ENCODE results near the gene IPO9. TPM values are rescaled to one million over a fixed set of nuclear protein-coding genes. Genes with fewer than 3 reads are reported as not detected.

The IPO9 gene
- total RNA-seq, 4 donors from 2014 or later, result 10.1 to 17.2 (median 12.3) TPM

- peaks cover 0 to 68% (median 20%) of the 10 kb centered on the region in 3 donors for H3K36me3 ChIP-seq
These were observed 45.9 kb upstream of the IPO9 start for GRCh38 chr1:201783058-201783457.

DNA sequence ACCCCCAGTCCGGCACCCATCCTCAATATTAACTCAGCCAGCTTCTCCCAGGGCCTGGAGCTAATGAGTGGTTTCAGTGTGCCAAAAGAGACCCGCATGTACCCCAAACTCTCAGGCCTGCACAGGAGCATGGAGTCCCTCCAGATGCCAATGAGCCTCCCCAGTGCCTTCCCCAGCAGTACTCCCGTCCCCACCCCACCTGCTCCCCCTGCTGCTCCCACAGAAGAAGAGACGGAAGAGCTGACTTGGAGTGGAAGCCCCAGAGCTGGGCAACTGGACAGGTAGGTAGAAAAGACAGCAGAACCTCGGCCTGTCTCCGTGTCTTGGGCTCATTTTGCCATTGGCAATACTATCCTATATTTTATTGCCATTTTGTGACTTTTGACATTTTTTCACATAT is 45.4 kb upstream of the IPO9 start:
- Histone ChIP-seq H3K27me3 (no peaks in the 10 kb centered on the region), H3K4me1 (peaks cover 0 to 66% (median 33%) of the 10 kb centered on the region in 3 donors), H3K36me3 (peaks cover 2 to 73% (median 25%) of the 10 kb centered on the region in 3 donors), H3K27ac (no peak overlapping the region), H3K4me3 (no peak overlapping the region), H3K9me3 (no peaks in the 10 kb centered on the region)
- intact Hi-C loops (cut with DNase I), result no loop called here
- WGBS, 2 donors, result 82 to 94% methylated on average over 5 of the region's 6 CpGs
- TF ChIP-seq, protein P1, sequence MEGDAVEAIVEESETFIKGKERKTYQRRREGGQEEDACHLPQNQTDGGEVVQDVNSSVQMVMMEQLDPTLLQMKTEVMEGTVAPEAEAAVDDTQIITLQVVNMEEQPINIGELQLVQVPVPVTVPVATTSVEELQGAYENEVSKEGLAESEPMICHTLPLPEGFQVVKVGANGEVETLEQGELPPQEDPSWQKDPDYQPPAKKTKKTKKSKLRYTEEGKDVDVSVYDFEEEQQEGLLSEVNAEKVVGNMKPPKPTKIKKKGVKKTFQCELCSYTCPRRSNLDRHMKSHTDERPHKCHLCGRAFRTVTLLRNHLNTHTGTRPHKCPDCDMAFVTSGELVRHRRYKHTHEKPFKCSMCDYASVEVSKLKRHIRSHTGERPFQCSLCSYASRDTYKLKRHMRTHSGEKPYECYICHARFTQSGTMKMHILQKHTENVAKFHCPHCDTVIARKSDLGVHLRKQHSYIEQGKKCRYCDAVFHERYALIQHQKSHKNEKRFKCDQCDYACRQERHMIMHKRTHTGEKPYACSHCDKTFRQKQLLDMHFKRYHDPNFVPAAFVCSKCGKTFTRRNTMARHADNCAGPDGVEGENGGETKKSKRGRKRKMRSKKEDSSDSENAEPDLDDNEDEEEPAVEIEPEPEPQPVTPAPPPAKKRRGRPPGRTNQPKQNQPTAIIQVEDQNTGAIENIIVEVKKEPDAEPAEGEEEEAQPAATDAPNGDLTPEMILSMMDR (IDR thresholded peaks at IDR 0.05), result no peak
- TF ChIP-seq POLR2A (IDR thresholded peaks at IDR 0.05), result no peak
- no peak for DNase-seq

More at GRCh38 chr1:201783058-201783457, 45.9 kb upstream of the IPO9 start:
- no peak for DNase-seq
- peaks cover 0 to 71% (median 36%) of the 10 kb centered on the region in 3 donors for H3K4me1 ChIP-seq
- H3K9me3 ChIP-seq, result no peaks in the 10 kb centered on the region
- no peak overlapping the region for H3K4me3 ChIP-seq
- 78 to 79% methylated on average over 2 of the region's 2 CpGs for WGBS, 2 donors
- H3K27ac ChIP-seq, result no peak overlapping the region
- no peaks in the 10 kb centered on the region for H3K27me3 ChIP-seq
- TF ChIP-seq POLR2A (IDR thresholded peaks at IDR 0.05), result no peak
- TF ChIP-seq, protein P1 (IDR thresholded peaks at IDR 0.05), result no peak
- intact Hi-C loops (cut with DNase I), result no loop called here

GRCh38 chr1:201785291-201785690 is 43.7 kb upstream of the IPO9 start:
- no peak for DNase-seq
- H3K9me3 ChIP-seq, result no peaks in the 10 kb centered on the region
- H3K27ac ChIP-seq, result peak overlapping the region in 3 of 4 donors; percentile 17 to 40 (median 31)
- 39 to 43% methylated on average over 2 of the region's 2 CpGs for WGBS, 2 donors
- peaks cover 0 to 63% (median 41%) of the 10 kb centered on the region in 3 donors for H3K4me1 ChIP-seq
- H3K36me3 ChIP-seq, result peaks cover 4 to 87% (median 26%) of the 10 kb centered on the region in 3 donors
- no peak overlapping the region for H3K4me3 ChIP-seq
- TF ChIP-seq, protein P1 (IDR thresholded peaks at IDR 0.05), result no peak
- no peak for TF ChIP-seq POLR2A (IDR thresholded peaks at IDR 0.05)
- intact Hi-C loops (cut with DNase I), result no loop called here
- no peaks in the 10 kb centered on the region for H3K27me3 ChIP-seq

- Histone ChIP-seq H3K9me3 (no peaks in the 10 kb centered on the region), H3K27ac (peak overlapping the region; percentile 35 to 77 (median 52)), H3K27me3 (no peaks in the 10 kb centered on the region), H3K4me1 (peaks cover 0 to 66% (median 44%) of the 10 kb centered on the region in 3 donors), H3K4me3 (no peak overlapping the region), H3K36me3 (peaks cover 4 to 87% (median 16%) of the 10 kb centered on the region in 3 donors)
- WGBS, 2 donors, result 17 to 36% methylated on average over 2 to 5 of the region's 5 CpGs
- no peak for DNase-seq
- intact Hi-C loops (cut with DNase I), result no loop called here
- TF ChIP-seq POLR2A (IDR thresholded peaks at IDR 0.05), result no peak
- TF ChIP-seq, protein P1 (IDR thresholded peaks at IDR 0.05), result no peak
These were observed 42.1 kb upstream of the IPO9 start for GRCh38 chr1:201786824-201787223.

- Histone ChIP-seq H3K4me3 (no peak overlapping the region), H3K4me1 (peaks cover 8 to 75% (median 54%) of the 10 kb centered on the region in 3 donors), H3K27me3 (no peaks in the 10 kb centered on the region), H3K27ac (peak overlapping the region in 2 of 4 donors; percentile 43 to 77), H3K36me3 (peaks cover 4 to 76% (median 6%) of the 10 kb centered on the region in 3 donors), H3K9me3 (no peaks in the 10 kb centered on the region)
- TF ChIP-seq, protein P1 (IDR thresholded peaks at IDR 0.05), result no peak
- TF ChIP-seq POLR2A (IDR thresholded peaks at IDR 0.05), result no peak
- intact Hi-C loops (cut with DNase I), result no loop called here
- 92 to 93% methylated on average over 9 to 18 of the region's 18 CpGs for whole genome bisulfite sequencing, 2 donors
- DNase-seq, result no peak
These were observed 40.7 kb upstream of the IPO9 start for GRCh38 chr1:201788296-201788695.

Data from esophagus squamous epithelium (tissue), 5 donors.